Stimulated activated naive B cell treated with anti-CD40 and anti-IgM and Interleukin-4, amounts not matched to agents 10 μg/mL and 1 μg/mL and 100 μg/mL, for 72 hours (primary cell): ENCODE results near the gene ADAMTS12.

Experiments used
- ATAC-seq, 2 donors: fragments of 150-1000 bp; cut with Tn5 transposase; replicated peaks; 2 replicates each; pipeline ENCODE4 v1.10.0; 2021; ENCODE audit warnings: moderate library complexity in 1 of 2
- DNase-seq: peaks from one replicate; pipeline ENCODE4 v3.0.0; 2021
- H3K27ac Mint-ChIP-seq: one replicate; pipeline ENCODE4 v1.8.0; 2022; ENCODE audit warnings: mild to moderate bottlenecking, mixed read lengths
- H3K27me3 Mint-ChIP-seq, 2 donors: one replicate each; pipeline ENCODE4 v1.8.0; 2022; ENCODE audit warnings: mixed read lengths in 2 of 2
- H3K36me3 Mint-ChIP-seq, 2 donors: one replicate each; pipeline ENCODE4 v1.8.0; 2022; ENCODE audit warnings: mixed read lengths in 2 of 2, mild to moderate bottlenecking in 1 of 2
- H3K4me1 Mint-ChIP-seq, 2 donors: one replicate each; pipeline ENCODE4 v1.8.0; 2022; ENCODE audit warnings: mixed read lengths in 2 of 2, mild to moderate bottlenecking in 1 of 2
- H3K4me3 Mint-ChIP-seq, 2 donors: one replicate each; pipeline ENCODE4 v1.8.0; 2022; ENCODE audit warnings: mild to moderate bottlenecking in 2 of 2, mixed read lengths in 2 of 2, moderate library complexity in 1 of 2
- H3K9me3 Mint-ChIP-seq, 2 donors: one replicate each; pipeline ENCODE4 v1.8.0; 2022; ENCODE audit warnings: mixed read lengths in 2 of 2, mild to moderate bottlenecking in 1 of 2

ADAMTS12 gene

DNA sequence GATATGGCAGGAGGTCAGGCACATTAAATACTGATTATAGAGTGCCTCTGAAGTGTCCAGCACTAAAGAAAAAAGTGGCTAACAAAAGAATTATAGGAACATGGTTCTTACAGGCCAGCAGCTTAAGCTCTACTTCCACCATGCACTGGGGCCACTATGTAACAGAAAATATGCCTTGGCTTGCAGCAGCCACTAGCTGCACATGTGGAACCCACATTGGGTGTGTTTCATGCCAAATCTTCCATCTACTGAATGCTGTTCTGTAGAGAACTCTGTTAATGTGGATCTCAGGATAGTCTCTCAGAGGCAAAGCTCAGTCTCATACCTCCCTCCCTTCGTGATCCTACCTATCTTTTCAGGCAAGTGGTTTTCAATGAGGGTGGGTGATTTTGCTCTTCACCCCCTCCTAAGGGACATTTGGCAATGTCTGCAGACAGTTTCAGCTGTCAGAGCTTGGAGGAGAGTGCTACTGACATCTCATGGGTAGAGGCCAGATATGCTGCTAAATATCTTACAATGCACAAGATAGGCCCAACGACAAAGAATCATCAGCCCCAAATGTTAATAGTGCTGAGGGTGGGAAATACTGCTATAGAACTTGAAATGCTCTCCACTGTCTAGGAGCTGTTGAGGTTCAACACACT, 232.1 kb downstream of the ADAMTS12 start:
- ATAC-seq (no peak), DNase-seq (no peak)
- Mint-ChIP-seq H3K4me3 (no peak overlapping the region), H3K4me1 (no peaks in the 10 kb centered on the region), H3K9me3 (no peaks in the 10 kb centered on the region), H3K36me3 (no peaks in the 10 kb centered on the region), H3K27me3 (peaks cover 0 to 5% of the 10 kb centered on the region in 2 donors), H3K27ac (no peak overlapping the region)

GRCh38 chr5:33657804-33658440, 233.9 kb downstream of the ADAMTS12 start:
- ATAC-seq (no peak), DNase-seq (no peak)
- H3K36me3 Mint-ChIP-seq: no peaks in the 10 kb centered on the region
- no peak overlapping the region for H3K4me3 Mint-ChIP-seq
- H3K9me3 Mint-ChIP-seq: no peaks in the 10 kb centered on the region
- no peak overlapping the region for H3K27ac Mint-ChIP-seq
- no peaks in the 10 kb centered on the region for H3K4me1 Mint-ChIP-seq
- H3K27me3 Mint-ChIP-seq: peaks cover 0 to 5% of the 10 kb centered on the region in 2 donors

DNA sequence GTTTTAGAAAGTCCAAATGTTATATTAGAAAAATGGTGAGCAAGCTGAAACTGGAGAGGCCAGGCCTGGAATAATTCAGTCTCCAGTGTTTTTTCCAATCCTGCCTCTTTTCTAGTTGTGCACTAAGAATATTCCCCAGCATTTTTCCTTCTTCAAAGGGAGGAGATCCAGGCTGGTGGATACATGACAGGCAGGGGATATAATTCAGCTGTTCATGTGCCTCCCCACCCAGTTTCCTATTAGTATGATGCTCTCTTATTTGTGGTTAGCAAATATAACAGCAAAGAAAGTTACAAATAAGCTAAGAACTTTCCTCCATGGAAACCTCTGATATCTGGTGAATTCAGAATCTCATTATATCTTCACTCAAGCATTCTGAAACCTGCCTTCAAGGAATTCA, 234.6 kb downstream of the ADAMTS12 start:
- Mint-ChIP-seq H3K27me3 (peaks cover 0 to 5% of the 10 kb centered on the region in 2 donors), H3K9me3 (no peaks in the 10 kb centered on the region), H3K4me3 (no peak overlapping the region), H3K4me1 (no peaks in the 10 kb centered on the region), H3K27ac (no peak overlapping the region), H3K36me3 (no peaks in the 10 kb centered on the region)
- ATAC-seq (no peak), DNase-seq (no peak)

- ATAC-seq: no peak
- Mint-ChIP-seq H3K9me3 (peaks cover 0 to 3% of the 10 kb centered on the region in 2 donors), H3K36me3 (no peaks in the 10 kb centered on the region), H3K27ac (no peak overlapping the region), H3K4me3 (no peak overlapping the region), H3K4me1 (no peaks in the 10 kb centered on the region), H3K27me3 (peaks cover 0 to 5% of the 10 kb centered on the region in 2 donors)
- DNase-seq: no peak
Observed at GRCh38 chr5:33650911-33651310, 240.9 kb downstream of the ADAMTS12 start.

GRCh38 chr5:33649549-33650482, 242.0 kb downstream of the ADAMTS12 start:
- no peak overlapping the region for H3K4me3 Mint-ChIP-seq
- H3K27me3 Mint-ChIP-seq: no peaks in the 10 kb centered on the region
- H3K36me3 Mint-ChIP-seq: no peaks in the 10 kb centered on the region
- H3K4me1 Mint-ChIP-seq: no peaks in the 10 kb centered on the region
- H3K9me3 Mint-ChIP-seq: peaks cover 0 to 6% of the 10 kb centered on the region in 2 donors
- H3K27ac Mint-ChIP-seq: no peak overlapping the region
- no peak for DNase-seq
- ATAC-seq: no peak

DNA sequence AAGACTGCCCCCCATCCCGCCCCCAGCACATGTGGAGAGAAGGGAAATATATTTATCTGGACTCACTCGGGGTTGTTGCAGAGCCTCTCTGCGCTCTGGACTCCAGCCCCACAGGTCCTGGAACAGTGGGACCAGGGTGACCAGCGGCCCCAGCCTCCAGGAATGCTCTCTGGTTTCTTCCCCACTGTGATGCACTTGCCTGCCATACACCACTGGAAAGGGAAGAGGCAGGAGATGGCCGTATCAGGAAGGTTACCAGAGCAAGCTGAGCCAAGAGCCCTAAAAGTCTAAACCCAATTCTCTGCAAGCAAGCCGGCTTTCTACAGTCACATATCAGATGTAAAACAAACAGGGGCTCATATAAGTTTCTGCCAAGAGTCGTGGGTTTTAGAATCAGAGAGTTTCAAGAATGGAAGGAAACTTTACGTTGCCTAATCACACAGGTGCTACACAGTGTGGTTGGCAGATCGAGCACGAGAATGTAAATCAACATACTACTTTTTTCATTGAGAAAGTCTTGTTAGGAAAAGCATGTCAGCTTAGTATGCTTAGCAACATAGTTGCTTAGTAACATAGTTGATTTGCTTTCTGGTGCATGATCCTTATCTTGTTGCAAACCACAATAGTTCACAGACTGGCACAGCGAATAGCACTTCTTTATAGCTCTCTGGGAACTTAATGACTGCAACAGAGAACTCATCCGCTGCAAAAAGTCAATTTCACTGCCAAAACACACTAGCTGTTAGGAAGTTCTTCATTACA, 249.9 kb downstream of the ADAMTS12 start:
- no peak for ATAC-seq
- Mint-ChIP-seq H3K27ac (no peak overlapping the region), H3K4me1 (no peaks in the 10 kb centered on the region), H3K9me3 (peaks cover 5 to 7% of the 10 kb centered on the region in 2 donors), H3K27me3 (no peaks in the 10 kb centered on the region), H3K4me3 (no peak overlapping the region), H3K36me3 (no peaks in the 10 kb centered on the region)
- DNase-seq: no peak

- H3K9me3 Mint-ChIP-seq: peaks cover 2 to 7% of the 10 kb centered on the region in 2 donors
- no peaks in the 10 kb centered on the region for H3K27me3 Mint-ChIP-seq
- no peak overlapping the region for H3K4me3 Mint-ChIP-seq
- no peaks in the 10 kb centered on the region for H3K4me1 Mint-ChIP-seq
- no peaks in the 10 kb centered on the region for H3K36me3 Mint-ChIP-seq
- DNase-seq (no peak), ATAC-seq (no peak)
- H3K27ac Mint-ChIP-seq: no peak overlapping the region
Observed at GRCh38 chr5:33639474-33639873, 252.3 kb downstream of the ADAMTS12 start.

- Mint-ChIP-seq H3K36me3 (no peaks in the 10 kb centered on the region), H3K9me3 (peaks cover 0 to 3% of the 10 kb centered on the region in 2 donors), H3K27me3 (no peaks in the 10 kb centered on the region), H3K27ac (no peak overlapping the region), H3K4me1 (no peaks in the 10 kb centered on the region), H3K4me3 (no peak overlapping the region)
- no peak for DNase-seq
- no peak for ATAC-seq
Observed at GRCh38 chr5:33637011-33637410, 254.8 kb downstream of the ADAMTS12 start.

DNA sequence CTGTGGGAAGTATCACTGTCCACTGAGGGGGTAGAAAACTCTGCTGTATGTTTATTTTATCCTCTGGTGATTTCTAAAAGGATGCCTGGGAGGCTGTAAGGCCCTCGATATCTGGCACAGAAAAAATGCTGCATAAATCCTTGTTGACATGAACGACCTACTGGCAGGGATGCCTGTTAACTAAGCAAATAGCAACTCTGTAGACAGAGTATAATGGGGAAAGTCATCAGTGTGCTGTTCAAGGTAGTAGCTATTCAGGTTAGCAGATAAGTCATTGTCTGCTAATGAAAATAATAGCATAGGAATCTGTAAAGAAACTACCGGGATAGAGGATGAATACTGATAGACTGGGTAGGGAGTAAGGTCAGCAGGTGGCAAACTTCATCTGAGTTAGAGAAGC, 256.2 kb downstream of the ADAMTS12 start:
- no peaks in the 10 kb centered on the region for H3K27me3 Mint-ChIP-seq
- ATAC-seq: no peak
- H3K27ac Mint-ChIP-seq: no peak overlapping the region
- no peaks in the 10 kb centered on the region for H3K4me1 Mint-ChIP-seq
- no peak overlapping the region for H3K4me3 Mint-ChIP-seq
- no peak for DNase-seq
- no peaks in the 10 kb centered on the region for H3K36me3 Mint-ChIP-seq
- peaks cover 0 to 6% of the 10 kb centered on the region in 2 donors for H3K9me3 Mint-ChIP-seq

- H3K9me3 Mint-ChIP-seq: peaks cover 0 to 6% of the 10 kb centered on the region in 2 donors
- H3K4me3 Mint-ChIP-seq: no peak overlapping the region
- H3K27me3 Mint-ChIP-seq: no peaks in the 10 kb centered on the region
- H3K4me1 Mint-ChIP-seq: no peaks in the 10 kb centered on the region
- ATAC-seq: no peak
- no peaks in the 10 kb centered on the region for H3K36me3 Mint-ChIP-seq
- DNase-seq: no peak
- H3K27ac Mint-ChIP-seq: no peak overlapping the region
Observed at GRCh38 chr5:33633699-33634098, 258.1 kb downstream of the ADAMTS12 start.

DNA sequence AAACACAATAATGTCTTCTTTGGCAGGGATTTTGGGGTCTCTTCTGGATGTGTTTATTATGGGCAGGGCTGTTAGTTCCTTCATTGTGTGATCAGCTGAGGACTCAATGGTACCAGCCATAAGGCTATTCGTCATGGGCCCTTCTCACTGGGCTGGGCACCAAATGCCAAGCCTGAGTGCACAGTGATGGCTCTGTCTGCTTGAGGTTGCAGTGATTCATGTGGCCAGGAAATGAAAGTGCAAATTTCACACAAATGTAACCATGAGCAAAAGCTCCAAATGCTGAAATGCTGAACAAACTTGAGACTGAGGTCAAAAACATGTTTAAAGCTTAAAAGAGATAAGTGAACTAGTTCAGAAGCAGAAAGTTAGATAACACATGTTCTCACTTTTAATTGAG, 260.0 kb downstream of the ADAMTS12 start:
- Mint-ChIP-seq H3K4me1 (no peaks in the 10 kb centered on the region), H3K27ac (no peak overlapping the region), H3K27me3 (no peaks in the 10 kb centered on the region), H3K9me3 (peaks cover 0 to 6% of the 10 kb centered on the region in 2 donors), H3K36me3 (no peaks in the 10 kb centered on the region), H3K4me3 (no peak overlapping the region)
- no peak for ATAC-seq
- DNase-seq: no peak

DNA sequence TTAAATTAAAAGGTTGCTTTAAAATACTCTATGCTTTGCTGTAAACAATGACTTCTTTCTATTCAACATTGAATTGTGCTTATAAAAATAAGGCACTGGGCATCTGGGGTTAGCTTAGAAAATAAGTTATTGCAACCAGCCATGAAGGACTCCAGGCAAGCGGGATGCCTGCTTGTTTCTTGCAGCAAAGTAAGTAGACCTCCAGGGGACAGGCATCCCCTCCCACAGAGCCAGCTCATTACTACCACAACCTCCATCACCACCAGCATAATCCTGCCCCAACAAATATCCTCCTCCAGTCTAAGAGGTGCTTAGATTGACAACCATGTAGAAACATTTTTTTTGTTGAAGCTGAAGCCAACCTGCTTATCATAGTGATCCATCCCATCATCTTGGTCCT, 260.7 kb downstream of the ADAMTS12 start:
- Mint-ChIP-seq H3K36me3 (no peaks in the 10 kb centered on the region), H3K27ac (no peak overlapping the region), H3K9me3 (peaks cover 0 to 6% of the 10 kb centered on the region in 2 donors), H3K4me3 (no peak overlapping the region), H3K4me1 (no peaks in the 10 kb centered on the region), H3K27me3 (no peaks in the 10 kb centered on the region)
- DNase-seq: no peak
- no peak for ATAC-seq

DNA sequence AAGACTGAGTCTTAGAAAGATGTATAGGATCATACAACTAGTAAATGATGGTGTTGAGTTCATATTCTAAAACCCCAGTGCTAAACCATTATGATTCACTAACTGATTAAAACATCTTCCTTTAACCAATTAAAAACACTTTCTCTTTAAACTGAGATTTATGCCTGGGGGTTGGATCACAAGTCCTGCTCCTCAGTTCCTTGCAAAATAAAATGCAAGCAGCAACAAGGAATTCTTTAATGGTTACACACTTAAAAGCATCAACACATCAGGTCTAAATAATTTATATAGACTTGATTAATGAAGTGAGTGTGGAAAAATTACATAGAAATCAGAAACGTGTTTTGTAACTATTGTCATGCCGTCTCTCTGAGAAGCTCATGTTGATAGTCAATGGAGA, 261.8 kb downstream of the ADAMTS12 start:
- ATAC-seq (no peak), DNase-seq (no peak)
- H3K4me1 Mint-ChIP-seq: no peaks in the 10 kb centered on the region
- no peaks in the 10 kb centered on the region for H3K36me3 Mint-ChIP-seq
- no peaks in the 10 kb centered on the region for H3K27me3 Mint-ChIP-seq
- no peak overlapping the region for H3K27ac Mint-ChIP-seq
- no peak overlapping the region for H3K4me3 Mint-ChIP-seq
- H3K9me3 Mint-ChIP-seq: peaks cover 0 to 6% of the 10 kb centered on the region in 2 donors

DNA sequence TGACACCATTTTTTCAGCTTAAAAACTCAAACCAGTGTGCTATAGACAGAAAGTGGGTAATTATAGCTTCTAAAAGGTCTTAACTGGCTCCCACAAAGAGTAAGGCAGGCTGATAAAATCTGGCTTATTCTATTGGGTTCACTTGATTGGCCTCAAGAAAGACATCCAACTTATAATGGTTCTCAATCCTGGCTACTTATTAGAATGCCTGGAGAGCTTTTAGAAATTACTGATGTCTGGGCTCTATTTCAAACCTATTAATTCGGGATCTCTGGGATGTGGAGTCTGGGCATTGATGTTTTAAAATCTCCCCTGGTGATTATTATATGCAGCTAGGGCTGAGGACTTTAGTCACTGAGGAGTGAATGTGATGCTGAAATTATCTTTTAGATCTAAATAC, 263.0 kb downstream of the ADAMTS12 start:
- Mint-ChIP-seq H3K4me1 (no peaks in the 10 kb centered on the region), H3K4me3 (no peak overlapping the region), H3K27me3 (peaks cover 0 to 5% of the 10 kb centered on the region in 2 donors), H3K36me3 (no peaks in the 10 kb centered on the region), H3K9me3 (peaks cover 0 to 6% of the 10 kb centered on the region in 2 donors), H3K27ac (no peak overlapping the region)
- no peak for ATAC-seq
- DNase-seq: no peak
